Common myeloid progenitor, CD34-positive (primary cell): Measurements from ENCODE around the gene CLASRP.
"Not testable (repeated sequence)": the region's sequence is repeated elsewhere in the genome, so short reads cannot be mapped to it uniquely, and the experiment has no call there.

Source experiments
- CTCF ChIA-PET: fragments of 350-600 bp; sonication (Branson Sonifier 250); formaldehyde crosslinking; loops from one replicate; lab custom pipeline; 2021; ENCODE audit warnings: antibody characterized with exemption; lab: Charles Lee
- POLR2A ChIA-PET: fragments of 350-600 bp; sonication (Branson Sonifier 250); formaldehyde crosslinking; loops from one replicate; lab custom pipeline; 2021; ENCODE audit warnings: antibody characterized with exemption; lab: Charles Lee
- DNase-seq, 3 donors: peaks; one replicate each; pipeline versions ENCODE4 v3.0.0 to v3.0.0-alpha.2; 2013
- H3K27ac ChIP-seq, 2 experiments: 1 replicate in 1 of 2; 2 replicates in 1 of 2; pipeline ENCODE4 v1.7.0; 2013; ENCODE audit warnings: inconsistent platforms in 2 of 2, low read length in 2 of 2, mild to moderate bottlenecking in 2 of 2, low read depth in 1 of 2, moderate library complexity in 1 of 2; ENCODE audit not compliant: severe bottlenecking in 2 of 2, insufficient read depth in 1 of 2, poor library complexity in 1 of 2
- H3K27me3 ChIP-seq, 5 experiments: replicated peaks in 2 of 5; 1 replicate in 3 of 5; 2 replicates in 2 of 5; pipeline versions ENCODE4 v1.6.1 to v1.7.0; 2013; ENCODE audit warnings: low read length in 4 of 5, mild to moderate bottlenecking in 2 of 5, moderate library complexity in 2 of 5, inconsistent platforms in 1 of 5; ENCODE audit not compliant: insufficient read depth in 5 of 5, control insufficient read depth in 4 of 5
- H3K36me3 ChIP-seq, 4 experiments: 1 replicate in 2 of 4; 2 replicates in 2 of 4; pipeline versions ENCODE4 v1.6.1 to v1.7.0; 2013; ENCODE audit warnings: low read length in 3 of 4, control low read depth in 1 of 4, mild to moderate bottlenecking in 1 of 4; ENCODE audit not compliant: control insufficient read depth in 4 of 4, insufficient read depth in 4 of 4
- H3K4me1 ChIP-seq, 4 experiments: 1 replicate in 3 of 4; 2 replicates in 1 of 4; pipeline versions ENCODE4 v1.6.1 to v1.7.1; 2013; ENCODE audit warnings: low read length in 3 of 4, mild to moderate bottlenecking in 3 of 4, control low read depth in 1 of 4, inconsistent platforms in 1 of 4, moderate library complexity in 1 of 4; ENCODE audit not compliant: control insufficient read depth in 4 of 4, insufficient read depth in 4 of 4; ENCODE audit errors: control extremely low read depth in 1 of 4
- H3K4me3 ChIP-seq, 7 experiments: 1 replicate in 4 of 7; 2 replicates in 3 of 7; pipeline versions ENCODE4 v1.5.1 to v1.7.0; 2013; ENCODE audit warnings: mild to moderate bottlenecking in 7 of 7, low read length in 6 of 7, moderate library complexity in 6 of 7, inconsistent platforms in 2 of 7, low read depth in 2 of 7, control low read depth in 1 of 7; ENCODE audit not compliant: insufficient read depth in 4 of 7, control insufficient read depth in 1 of 7; ENCODE audit errors: extremely low read depth in 1 of 7
- H3K9me3 ChIP-seq, 5 experiments: 1 replicate in 4 of 5; 2 replicates in 1 of 5; pipeline versions ENCODE4 v1.6.1 to v1.7.1; 2013; ENCODE audit warnings: low read length in 4 of 5, mild to moderate bottlenecking in 2 of 5, inconsistent platforms in 1 of 5, low read depth in 1 of 5, moderate library complexity in 1 of 5; ENCODE audit not compliant: control insufficient read depth in 4 of 5, insufficient read depth in 2 of 5; ENCODE audit errors: control extremely low read depth in 1 of 5
- WGBS: methylation state at CpG from one replicate; pipeline ENCODE4 v1.1.5; 2013; ENCODE audit not compliant: insufficient coverage; 5-methylcytosine and 5-hydroxymethylcytosine counted together

Gene CLASRP

DNA sequence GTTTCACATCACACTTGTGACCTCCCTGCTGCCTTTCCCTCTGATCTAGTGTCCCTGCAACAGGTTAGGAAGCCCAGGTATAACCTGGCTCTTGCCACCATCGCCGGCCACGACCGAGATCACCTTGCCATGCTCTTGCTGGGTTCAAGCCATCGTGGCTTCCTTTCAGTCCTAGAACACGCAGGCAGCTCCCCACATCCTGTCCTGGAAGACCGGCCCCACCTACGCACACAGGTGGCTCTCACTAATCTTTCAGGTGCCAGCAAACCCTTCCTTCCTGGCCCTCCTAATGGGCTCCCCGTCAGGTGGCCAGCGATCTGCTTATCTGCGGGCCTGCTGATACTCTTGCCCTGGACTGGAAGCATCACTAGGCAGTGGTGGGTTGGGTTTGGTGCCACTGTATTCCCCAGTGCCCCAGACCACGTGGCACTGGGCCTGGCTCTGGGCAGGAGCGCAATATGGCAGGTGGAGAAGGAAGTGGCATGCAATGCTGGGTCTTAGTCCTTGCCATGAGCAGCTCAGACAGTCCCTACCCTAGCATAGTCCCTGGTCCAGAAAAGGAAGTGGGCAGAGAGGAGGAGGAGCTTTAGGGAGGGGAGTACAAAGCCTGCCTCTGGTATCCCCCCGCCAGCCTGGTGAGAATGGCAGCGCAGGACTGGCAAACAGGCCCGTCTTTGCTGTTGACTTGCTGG lies 66.0 kb downstream of the CLASRP start:
- no peak overlapping the region for H3K4me3 ChIP-seq

GRCh38 chr19:45106363-45106762 lies 67.5 kb downstream of the CLASRP start:
- H3K4me3 ChIP-seq, H3K27me3 ChIP-seq, H3K9me3 ChIP-seq, DNase-seq, H3K36me3 ChIP-seq, POLR2A ChIA-PET, H3K27ac ChIP-seq: not testable (repeated sequence)
- CTCF ChIA-PET: interaction anchor here (0.6 to 2.3 kb wide), 3 partner anchors 15 to 47 kb away, joined by 3 to 10 read pairs (median 3); no protein-coding TSS in a partner anchor
- peaks cover 0 to 58% (median 38%) of the 10 kb centered on the region in 4 experiments for H3K4me1 ChIP-seq
- WGBS: 94% methylated on average over 8 of the region's 11 CpGs

More for the DNA sequence above, 66.0 kb downstream of the CLASRP start:
- peaks cover 0 to 46% (median 32%) of the 10 kb centered on the region in 4 experiments for H3K4me1 ChIP-seq
- CTCF ChIA-PET: interaction anchor here (2.6 to 2.8 kb wide), 3 partner anchors 8 to 14 kb away, joined by 13 to 15 read pairs (median 13); partner anchors contain the start of gene PPP1R37
- WGBS: 49% methylated on average over 16 of the region's 16 CpGs
- POLR2A ChIA-PET: interaction anchor here (0.6 to 1.0 kb wide), 2 partner anchors 8 to 14 kb away, joined by 3 read pairs; no protein-coding TSS in a partner anchor
- DNase-seq: peak in 2 of 3 donors; percentile 26 to 55
- no peaks in the 10 kb centered on the region for H3K9me3 ChIP-seq
- no peak overlapping the region for H3K27ac ChIP-seq
- H3K27me3 ChIP-seq: no peaks in the 10 kb centered on the region
- peaks cover 0 to 14% (median 1%) of the 10 kb centered on the region in 4 experiments for H3K36me3 ChIP-seq

DNA sequence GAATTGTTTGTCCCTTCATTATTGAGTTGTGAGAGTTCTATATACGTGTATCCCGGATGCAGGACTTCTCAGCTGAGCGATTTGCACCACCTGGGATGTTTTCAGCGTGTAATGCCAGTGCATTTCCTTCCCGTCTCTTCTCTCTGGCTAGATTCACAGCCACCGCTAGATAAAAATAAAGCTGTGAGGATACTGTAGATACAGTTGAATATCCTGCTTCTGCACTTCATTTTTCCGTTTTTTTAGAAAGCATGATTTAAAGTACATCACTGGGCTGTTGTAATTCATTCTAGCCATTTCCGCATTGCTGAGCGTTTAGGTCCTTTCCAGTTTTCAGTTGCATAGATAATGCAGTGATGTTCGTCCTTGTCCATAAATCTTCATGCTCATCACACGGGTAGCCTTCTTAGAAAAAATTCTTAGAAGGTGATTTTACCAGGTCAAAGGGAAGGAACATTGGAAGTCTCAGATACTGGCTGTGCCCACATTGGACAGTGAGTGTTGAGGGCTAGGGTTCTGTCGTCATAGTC lies 68.8 kb downstream of the CLASRP start:
- POLR2A ChIA-PET: interaction anchor here (0.5 kb wide), 1 partner anchor 11 kb away, joined by 3 read pairs; no protein-coding TSS in a partner anchor
- no peaks in the 10 kb centered on the region for H3K9me3 ChIP-seq
- no peak overlapping the region for H3K27ac ChIP-seq
- H3K4me1 ChIP-seq: peaks cover 0 to 56% (median 36%) of the 10 kb centered on the region in 4 experiments
- no peak for DNase-seq
- H3K36me3 ChIP-seq: peaks cover 0 to 3% (median under 1%) of the 10 kb centered on the region in 4 experiments
- H3K4me3 ChIP-seq: no peak overlapping the region
- H3K27me3 ChIP-seq: no peaks in the 10 kb centered on the region
- WGBS: 91% methylated on average over 10 of the region's 12 CpGs
- CTCF ChIA-PET: interaction anchor here (0.6 to 2.3 kb wide), 3 partner anchors 13 to 18 kb away, joined by 3 to 10 read pairs (median 4); partner anchors contain the start of gene PPP1R37

DNA sequence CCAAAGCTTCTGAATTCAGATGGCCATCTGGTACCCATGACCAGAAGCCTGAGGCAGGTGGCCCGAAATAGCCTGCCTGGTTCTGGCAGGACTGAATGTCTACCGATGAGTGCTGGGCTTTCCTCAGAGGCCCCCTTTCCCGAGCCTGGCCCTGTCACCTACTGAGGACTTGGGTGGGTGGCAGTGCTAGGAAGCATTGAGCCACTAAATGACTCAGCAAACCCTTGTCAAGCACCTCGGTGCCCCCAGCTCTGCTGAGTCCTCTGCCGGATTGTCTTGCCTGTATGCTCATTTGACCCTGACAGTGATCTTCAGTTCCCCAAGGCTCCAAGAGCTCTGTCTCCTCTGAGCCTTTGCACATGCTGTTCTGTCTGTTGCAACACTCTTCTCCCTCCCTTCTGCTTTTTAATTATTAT lies 72.0 kb downstream of the CLASRP start:
- ChIA-PET POLR2A (no interaction called here), CTCF (interaction anchor here (4.8 kb wide), 1 partner anchor 15 kb away, joined by 32 read pairs; no protein-coding TSS in a partner anchor)
- WGBS: 33% methylated on average over 4 of the region's 5 CpGs
- H3K36me3 ChIP-seq: peaks cover 0 to 3% (median 0%) of the 10 kb centered on the region in 4 experiments
- H3K27ac ChIP-seq: no peak overlapping the region
- no peaks in the 10 kb centered on the region for H3K27me3 ChIP-seq
- peaks cover 0 to 51% (median 27%) of the 10 kb centered on the region in 4 experiments for H3K4me1 ChIP-seq
- DNase-seq: peak in 2 of 3 donors; percentile 48 to 62
- no peak overlapping the region for H3K4me3 ChIP-seq
- H3K9me3 ChIP-seq: no peaks in the 10 kb centered on the region

DNA sequence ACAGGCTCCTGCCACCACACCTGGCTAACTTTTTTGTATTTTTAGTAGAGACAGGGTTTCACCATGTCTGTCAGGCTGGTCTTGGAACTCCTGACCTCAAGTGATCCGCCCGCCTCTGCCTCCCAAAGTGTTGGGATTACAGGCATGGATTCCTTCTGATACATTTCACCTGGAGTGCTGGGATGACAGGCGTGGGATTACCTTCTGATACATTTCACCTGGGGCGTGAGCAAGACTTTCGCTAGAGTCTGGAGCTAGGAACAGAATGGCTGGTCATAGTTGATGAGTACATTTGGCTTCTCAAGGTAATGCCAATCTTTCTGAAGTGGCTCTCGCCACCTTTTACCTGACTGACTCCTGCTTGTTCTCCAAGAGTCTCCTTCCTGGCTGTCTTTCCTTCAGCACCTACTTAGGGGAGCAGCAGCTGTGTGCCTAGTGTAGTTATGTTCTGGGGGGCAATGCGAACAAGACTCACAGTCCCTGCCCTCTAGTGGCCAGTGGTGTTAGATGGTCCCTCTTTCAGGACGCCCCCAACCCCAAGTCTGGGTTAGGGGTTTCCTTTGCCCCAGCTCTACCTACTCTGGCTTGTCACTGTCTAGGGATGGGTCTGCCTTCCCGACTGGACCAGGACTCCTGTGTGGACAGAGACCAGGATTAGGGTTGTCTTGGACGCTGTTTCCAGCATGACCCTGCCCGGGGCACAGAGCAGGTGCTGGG lies 73.4 kb downstream of the CLASRP start:
- Histone ChIP-seq H3K36me3 (peaks cover 0 to 3% (median 0%) of the 10 kb centered on the region in 4 experiments), H3K4me3 (no peak overlapping the region), H3K27me3 (no peaks in the 10 kb centered on the region), H3K9me3 (no peaks in the 10 kb centered on the region), H3K27ac (no peak overlapping the region), H3K4me1 (peaks cover 0 to 64% (median 41%) of the 10 kb centered on the region in 4 experiments)
- ChIA-PET CTCF (interaction anchor here (1.0 to 4.8 kb wide), 7 partner anchors 9 to 87 kb away, joined by 3 to 32 read pairs (median 9); partner anchors contain the start of gene PPP1R37), POLR2A (interaction anchor here (0.6 kb wide), 1 partner anchor 83 kb away, joined by 4 read pairs; no protein-coding TSS in a partner anchor)
- no peak for DNase-seq
- WGBS: 95% methylated on average over 10 of the region's 11 CpGs

- 97% methylated on average over 6 of the region's 9 CpGs for WGBS
- peaks cover 2 to 78% (median 53%) of the 10 kb centered on the region in 4 experiments for H3K4me1 ChIP-seq
Observed at GRCh38 chr19:45113628-45114027, 74.8 kb downstream of the CLASRP start.

More at GRCh38 chr19:45113628-45114027, 74.8 kb downstream of the CLASRP start:
- Histone ChIP-seq H3K4me3 (no peak overlapping the region), H3K36me3 (peaks cover 0 to 3% (median 0%) of the 10 kb centered on the region in 4 experiments), H3K27ac (no peak overlapping the region), H3K9me3 (no peaks in the 10 kb centered on the region), H3K27me3 (no peaks in the 10 kb centered on the region)
- POLR2A ChIA-PET: interaction anchor here (0.9 kb wide), 1 partner anchor 9 kb away, joined by 3 read pairs; no protein-coding TSS in a partner anchor
- no peak for DNase-seq
- CTCF ChIA-PET: interaction anchor here (0.8 to 4.8 kb wide), 7 partner anchors 11 to 86 kb away, joined by 3 to 32 read pairs (median 9); partner anchors contain the start of gene PPP1R37
